Measurements from ENCODE around the gene DACT2.

The DACT2 gene

DNA sequence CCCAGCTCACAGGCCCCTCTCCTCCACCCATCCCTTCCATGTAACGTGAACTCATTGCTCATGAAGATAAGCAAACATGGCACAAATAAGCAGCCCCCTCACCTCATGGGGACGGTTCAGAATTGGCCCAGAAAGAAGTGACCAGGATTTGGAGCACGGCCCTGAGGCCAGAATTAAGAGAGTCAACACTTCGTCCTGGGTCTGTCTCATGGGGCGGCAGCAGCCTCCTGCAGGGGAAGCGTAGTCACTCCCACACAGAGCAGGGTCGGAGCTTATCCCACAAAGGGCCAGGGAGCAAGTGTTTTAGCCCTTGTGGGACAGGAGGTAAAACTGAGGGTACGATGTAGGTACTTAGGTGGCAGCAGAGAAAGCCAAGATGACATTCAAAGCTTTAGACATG is 28.6 kb upstream of the DACT2 start:
- no peak for DNase-seq (ENCODE audit: low read depth)

DNA sequence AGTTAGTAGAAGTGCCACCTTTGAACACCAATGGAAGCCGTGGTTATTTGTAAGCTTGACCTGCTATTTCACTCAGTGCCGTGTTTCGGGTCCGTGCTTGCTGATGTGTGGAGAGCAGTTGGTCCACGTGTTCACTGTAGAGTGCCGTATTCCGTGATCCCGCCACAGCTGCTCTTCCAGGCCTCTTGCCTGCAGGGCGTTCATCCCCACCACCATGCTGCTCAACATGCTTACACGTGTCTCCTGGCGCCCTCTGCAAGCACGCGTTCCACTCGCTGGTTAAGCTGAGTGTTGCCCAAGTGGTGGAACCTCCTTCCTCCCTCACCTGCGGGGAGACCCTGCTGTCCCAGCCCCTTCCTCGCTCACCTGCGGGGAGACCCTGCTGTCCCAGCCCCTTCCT is 28.0 kb upstream of the DACT2 start:
- no peak for DNase-seq (ENCODE audit: low read depth)

DNA sequence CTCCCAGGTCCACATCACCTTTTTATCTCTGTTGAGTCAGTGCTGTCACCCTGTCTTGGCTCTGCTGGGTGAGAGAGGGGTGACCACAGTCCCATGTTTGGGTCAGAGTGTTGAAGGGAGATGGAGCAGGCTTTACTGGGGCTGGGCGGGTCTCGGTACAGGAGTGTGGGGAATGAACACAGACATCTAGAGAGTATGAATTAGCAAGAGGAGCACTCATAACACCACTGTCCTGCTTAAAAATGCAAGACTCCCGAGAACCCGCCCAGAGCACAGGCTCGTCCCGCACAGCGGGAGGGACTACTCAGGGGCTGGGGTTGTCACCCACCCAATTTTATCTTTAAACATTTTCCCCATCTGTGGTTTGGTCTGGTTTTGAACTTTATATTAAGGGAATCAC is 27.5 kb upstream of the DACT2 start:
- DNase-seq (ENCODE audit: low read depth): no peak

DNA sequence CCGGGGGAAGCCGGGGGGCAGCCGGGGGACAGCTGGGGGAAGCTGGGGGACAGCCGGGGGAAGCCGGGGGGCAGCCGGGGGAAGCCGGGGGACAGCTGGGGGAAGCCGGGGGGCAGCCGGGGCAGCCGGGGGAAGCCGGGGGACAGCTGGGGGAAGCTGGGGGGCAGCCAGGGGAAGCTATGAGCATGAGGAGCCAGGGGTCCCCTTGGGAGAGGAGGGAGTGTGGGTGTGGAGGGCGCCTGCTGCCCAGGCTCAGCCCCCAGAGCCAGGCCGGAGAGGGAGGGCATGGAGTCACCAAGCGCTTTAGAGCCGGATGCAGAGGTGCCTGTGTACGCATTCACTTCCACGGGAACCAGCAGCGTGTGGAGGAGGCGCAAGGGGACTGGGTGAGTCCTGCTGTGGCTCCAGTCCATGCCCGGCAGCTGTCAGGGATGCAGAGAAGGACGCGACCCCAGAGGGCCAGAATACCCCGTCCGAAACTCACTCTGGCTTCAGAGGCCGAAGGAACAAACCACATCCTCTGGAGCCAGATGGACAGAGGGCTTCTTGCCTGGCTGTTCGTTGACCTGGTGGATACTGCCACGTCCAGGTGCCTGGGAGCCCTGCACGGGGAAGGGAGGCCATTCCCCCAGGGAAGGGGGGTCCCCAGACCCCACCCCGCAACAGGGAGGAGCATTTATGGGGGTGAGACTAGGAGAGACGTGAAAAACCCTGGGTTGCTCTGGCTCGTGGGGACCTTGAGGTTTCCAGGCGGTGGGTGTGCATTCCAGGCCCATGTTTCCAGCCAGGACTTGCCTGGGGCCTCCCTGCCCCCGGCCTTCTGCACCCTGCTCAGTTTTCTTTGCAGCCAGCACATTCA is 26.5 kb upstream of the DACT2 start:
- DNase-seq (ENCODE audit: low read depth): no peak

DNA sequence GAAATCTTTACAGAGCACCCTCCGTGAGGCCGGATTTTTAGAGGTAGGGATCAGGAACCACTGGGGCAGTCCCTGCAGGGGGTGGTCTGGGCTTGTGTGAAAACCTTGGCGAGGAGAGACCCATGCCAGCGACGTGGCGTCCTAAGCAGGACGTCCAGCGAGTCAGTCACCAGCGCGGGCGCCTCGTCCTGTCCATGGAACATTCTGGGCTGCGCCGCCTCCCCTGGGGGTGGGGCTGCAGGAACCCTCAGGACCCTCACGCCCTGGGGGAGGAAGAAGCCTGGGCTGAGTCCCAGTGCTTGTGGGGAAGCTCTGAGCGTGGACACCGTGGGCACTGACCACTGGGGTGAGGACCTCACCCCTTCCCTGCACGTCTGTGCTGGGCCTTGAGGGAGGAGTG is 25.7 kb upstream of the DACT2 start:
- DNase-seq (ENCODE audit: low read depth): no peak

DNA sequence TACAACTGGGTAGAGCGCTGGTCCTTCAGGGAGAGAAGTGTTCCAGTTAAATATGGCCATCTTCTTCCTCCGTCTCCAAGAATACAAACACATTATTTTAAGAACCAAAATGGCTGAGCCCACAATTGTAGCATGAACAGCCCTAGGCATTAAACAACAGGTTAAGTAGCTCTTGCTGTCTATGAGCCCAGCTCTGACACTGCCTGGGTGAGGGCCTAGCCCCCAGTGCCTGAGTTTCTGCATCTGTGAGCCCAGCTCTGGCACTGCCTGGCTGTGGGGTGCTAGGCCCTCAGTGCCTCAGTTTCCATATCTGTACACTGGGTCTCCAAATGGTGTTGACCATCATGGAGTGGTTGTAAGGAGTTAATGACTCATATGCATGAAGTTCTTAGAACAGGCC is 24.8 kb upstream of the DACT2 start:
- DNase-seq (ENCODE audit: low read depth): no peak

DNA sequence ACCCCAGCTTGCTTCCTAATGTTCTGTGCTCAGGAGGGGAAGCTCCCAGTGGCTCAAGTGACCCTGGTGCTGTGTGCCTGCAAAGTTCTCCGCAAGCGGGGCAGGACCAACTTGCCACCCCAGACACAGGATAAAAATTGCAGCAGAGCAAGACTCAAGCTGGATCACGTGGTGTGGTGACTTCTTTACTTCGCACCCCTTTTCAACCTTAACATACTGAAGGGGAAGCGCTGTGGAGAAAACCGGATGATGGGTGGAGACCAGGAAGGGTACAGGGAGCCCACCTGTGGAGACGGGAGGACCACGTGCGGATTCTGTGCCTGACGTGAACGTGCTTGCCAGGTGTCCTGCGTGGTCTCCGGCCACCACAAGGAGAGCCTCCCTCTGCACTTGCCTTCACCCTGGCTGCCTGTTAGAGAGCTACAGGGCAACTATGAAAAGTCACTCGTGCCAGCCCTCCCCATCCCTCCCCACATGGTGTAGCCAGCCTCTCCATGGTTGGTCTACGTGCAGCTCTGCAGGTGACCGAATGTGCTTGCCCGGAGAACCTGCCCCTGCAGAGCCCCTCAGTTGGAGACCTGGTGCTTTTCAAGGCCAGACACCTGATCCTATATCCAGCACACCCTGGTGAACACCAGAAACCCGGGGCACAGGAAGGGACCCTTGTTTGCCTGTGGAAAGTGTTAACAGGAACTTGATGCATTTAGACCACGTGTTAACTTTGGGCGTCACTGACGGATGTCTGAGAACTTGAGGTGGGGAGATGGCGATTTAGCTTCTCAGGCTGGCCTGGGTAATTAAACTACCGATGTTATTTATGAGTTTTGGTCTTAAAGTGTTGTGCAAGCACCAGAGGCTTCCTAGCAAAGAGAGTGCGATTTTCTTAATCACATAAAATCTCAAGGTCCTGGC is 23.9 kb upstream of the DACT2 start:
- no peak for DNase-seq (ENCODE audit: low read depth)

DNA sequence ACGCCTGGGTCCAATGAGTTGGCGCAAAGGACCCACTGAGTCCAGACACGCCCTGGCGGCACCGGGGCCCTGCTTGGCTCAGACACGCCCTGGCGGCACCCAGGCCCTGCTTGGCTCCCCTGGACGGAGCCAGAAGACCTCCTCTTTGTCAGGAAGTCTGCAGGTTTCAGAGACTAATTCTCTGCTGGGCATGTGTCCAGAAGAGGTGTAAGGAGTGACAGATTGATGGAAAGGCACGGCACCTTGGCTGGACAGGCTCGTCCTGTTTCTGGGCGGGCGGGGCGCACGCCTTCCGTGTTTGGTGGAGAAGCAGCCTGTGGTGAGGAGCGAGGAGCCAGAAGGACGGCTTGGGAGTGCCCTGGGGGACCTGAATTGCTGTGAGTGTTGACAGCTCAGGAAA is 23.1 kb upstream of the DACT2 start:
- no peak for DNase-seq (ENCODE audit: low read depth)

DNA sequence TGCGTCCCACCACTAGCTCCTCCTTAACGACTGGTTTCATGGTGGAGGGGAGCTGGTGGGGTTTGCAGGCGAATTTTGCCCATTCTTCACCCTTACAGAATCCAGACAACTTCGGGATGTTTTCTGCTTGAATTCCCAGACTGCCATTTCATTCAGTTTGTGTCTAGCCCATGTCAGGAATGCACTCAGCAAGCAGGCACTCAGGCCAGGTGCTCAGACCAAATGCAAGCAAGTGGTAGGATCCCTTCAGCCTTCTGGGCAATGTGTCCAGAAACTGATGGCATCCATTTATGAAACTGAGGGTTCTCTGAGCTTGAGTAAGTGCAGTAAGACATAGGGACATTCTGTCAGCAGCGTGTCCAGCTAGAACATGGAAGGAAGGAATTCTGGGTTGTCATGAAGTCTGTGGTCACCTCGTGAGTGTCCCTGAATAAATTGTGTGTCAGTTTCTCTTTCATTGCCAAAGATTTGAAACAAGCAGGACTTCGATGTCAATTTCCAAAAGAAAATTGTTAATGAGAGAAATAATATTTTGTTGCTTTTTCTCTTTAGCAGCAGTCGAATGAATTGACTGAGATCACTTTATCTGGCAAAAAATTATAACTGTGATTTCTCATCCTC is 21.8 kb upstream of the DACT2 start:
- DNase-seq (ENCODE audit: low read depth): no peak

DNA sequence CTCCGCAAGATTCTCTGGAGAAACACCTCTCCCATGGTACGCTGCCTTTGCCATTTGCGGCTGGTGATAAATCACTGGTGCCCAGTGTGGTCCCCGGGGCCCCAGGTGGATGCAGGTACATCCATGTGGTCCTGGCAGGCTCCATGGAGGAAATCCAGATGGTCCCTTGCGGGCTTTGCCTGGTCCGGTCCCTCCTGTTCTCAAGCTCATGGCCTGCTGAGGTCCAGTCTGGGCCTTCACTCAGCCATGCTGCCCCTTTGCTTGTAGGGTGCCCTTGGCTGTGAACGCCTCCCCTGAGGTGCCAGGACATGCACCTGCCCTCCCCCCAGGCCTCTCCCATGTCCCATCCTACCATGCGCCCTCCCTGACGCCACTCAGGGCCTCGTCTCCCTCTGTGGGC is 21.2 kb upstream of the DACT2 start:
- DNase-seq (ENCODE audit: low read depth): no peak

DNA sequence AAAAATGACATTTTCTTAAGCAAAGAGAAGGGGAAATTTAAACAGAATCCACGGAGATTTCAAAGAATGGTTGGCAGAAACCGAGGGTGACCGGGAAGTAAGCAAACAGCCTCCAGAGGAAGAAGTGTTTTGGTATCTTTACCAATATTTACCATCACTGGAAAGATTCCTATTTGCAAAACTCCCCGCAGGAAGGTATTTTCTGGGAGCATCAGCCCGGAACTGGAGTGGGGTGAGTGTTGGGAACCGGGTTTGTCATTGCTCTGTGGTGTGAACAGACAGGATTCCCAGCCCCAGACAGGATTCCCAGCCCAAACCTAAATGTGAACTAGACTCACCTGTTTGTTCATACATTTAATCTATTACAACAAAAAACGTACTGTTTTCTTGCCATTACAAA is 19.2 kb upstream of the DACT2 start:
- no peak for DNase-seq (ENCODE audit: low read depth)

DNA sequence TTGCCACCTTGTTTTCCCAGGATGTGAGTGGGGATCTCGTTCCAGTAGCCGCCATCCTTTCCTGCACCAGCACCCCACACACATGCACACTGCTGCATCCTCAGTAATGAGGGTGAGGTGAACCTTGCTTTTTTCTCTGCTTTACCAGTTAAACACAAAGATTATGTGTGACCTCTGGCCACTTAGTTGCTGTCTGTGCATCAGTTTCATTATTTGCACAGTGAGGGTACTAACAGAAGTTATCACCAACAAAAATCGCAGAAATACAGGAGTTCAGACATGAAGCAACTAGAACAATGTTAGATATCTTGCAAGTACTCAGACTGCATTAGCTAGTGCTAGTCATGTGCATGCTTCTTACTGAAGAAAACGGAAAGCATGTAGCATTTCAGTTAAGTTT is 17.4 kb upstream of the DACT2 start:
- no peak for DNase-seq (ENCODE audit: low read depth)

DNA sequence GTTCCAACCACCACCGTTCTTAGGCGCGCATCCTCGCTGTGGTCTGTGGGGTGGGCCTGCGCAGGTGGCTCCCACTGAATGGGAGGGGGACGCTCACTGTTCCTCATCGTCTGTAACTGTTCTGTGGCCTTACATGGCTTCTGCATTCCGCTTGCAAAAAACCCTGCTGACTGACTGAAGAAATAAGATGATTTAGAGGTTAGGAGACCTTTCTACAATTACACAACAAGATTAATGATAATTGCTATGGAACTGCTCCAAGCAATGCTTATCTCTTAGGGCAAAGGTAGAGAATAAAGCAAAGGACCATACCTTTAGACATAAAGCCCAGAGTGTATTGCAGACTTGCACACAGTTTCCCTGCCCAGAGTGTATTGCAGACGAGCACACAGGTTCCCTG is 14.4 kb upstream of the DACT2 start:
- no peak for DNase-seq (ENCODE audit: low read depth)

DNA sequence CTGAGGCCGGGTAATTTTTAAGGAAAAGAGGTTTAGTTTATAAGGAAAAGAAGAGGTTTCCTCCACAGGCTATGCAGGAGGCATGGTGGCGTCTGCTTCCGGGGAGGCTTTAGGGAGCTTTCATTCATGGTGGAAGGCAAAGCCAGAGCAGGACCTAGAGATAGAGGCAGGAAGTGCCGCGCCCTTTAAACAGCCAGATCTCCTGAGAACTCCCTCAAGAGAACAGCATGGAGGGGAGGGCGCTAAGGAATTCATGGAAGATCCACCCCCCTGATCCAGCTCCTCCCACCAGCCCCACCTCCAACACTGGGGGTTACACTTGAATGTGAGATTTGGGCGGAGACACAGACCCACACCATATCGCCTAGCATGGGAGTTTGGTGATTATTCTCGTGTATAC is 13.9 kb upstream of the DACT2 start:
- no peak for DNase-seq (ENCODE audit: low read depth)

DNA sequence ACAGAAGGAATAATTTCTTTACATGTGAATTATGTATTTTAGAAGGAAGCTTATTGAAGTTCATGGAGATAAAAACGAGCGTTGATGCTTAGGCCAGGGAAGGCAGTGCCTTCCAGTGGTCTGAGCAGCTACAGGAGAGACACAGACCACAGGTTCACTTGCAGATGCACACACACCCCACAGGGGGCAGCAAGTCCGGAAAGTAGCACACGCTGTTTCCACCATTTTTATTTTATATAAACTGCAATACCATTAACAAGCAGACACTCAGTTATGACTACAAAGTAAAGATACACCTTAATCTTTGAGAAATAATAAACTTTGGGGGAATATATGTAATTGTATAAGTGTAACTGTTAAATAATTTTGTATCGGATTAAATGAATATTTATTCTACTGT is 13.5 kb upstream of the DACT2 start:
- peak; percentile 3 for DNase-seq (ENCODE audit: low read depth)

DNA sequence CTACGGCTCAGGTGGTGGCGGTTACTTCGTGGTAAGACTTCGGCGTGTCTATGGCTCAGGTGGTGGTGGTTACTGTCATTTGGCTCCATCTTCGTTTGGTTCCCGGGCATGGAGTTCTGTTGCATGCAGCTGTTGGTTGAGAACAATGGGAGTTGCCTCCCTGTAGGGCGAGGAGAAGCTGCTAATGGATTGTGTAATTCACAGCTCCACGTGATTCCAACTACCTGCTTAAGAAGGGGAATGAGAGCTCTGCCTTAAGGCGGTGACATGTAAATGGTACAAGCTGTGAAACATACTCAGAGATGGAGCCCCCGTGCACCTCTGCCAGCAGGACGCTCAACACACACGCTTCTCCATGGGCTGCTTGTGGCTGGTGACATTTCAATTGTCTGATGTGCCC is 12.4 kb upstream of the DACT2 start:
- no peak for DNase-seq (ENCODE audit: low read depth)

DNA sequence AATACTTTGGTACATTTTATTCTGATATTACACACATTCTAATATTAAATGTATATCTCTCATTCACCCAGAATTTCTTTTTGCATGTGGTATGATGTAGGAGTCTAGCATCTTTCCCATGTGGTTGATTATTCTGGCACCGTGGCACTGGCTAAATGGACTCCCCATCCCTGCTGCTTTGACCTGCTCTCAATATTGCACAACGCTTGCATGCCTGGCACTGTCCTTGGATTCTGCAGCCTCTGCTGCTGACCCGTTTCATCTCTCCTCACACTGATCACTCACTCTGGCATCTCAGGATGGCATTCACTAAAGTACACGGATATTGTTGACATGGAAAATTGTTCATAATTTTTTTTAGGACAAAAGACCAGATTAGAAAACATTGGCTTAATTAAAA is 11.5 kb upstream of the DACT2 start:
- DNase-seq (ENCODE audit: low read depth): no peak

DNA sequence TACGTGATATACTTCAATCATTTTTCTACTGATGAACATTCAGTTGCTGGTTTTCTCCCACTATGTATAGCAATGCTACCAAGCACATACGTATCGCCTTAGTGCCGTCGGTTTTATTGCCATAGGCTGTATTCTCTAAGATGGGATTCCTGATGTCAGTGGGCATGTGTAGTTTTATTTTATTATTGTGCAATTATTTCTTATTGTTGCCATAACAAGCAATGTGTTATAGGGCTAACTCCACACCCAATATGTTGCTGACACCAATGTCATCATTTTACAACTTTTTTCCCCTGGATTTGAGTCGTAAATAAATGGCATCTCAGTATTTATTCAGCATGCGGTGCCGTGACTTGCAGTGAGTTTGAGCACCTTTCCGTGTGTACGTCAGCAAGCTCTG is 10.8 kb upstream of the DACT2 start:
- DNase-seq (ENCODE audit: low read depth): no peak

DNA sequence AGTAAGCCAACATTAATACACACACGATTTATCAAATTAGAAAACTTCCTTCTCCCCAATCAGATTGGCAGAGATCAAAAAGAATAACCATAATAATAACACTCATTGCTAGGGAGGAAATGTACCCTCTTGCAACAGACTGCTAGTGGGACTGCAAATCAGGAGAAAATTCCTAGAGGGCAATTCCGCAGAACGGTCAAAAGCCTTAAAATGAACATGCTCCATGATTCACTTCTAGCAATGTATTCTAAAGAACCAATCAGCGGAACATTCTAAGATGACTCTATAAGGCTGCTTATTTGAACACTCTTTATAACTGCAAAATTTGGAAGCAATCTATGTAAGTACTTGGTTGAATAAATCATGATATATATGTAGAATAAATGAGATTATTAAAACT is 8.5 kb upstream of the DACT2 start:
- no peak for DNase-seq (ENCODE audit: low read depth)

DNA sequence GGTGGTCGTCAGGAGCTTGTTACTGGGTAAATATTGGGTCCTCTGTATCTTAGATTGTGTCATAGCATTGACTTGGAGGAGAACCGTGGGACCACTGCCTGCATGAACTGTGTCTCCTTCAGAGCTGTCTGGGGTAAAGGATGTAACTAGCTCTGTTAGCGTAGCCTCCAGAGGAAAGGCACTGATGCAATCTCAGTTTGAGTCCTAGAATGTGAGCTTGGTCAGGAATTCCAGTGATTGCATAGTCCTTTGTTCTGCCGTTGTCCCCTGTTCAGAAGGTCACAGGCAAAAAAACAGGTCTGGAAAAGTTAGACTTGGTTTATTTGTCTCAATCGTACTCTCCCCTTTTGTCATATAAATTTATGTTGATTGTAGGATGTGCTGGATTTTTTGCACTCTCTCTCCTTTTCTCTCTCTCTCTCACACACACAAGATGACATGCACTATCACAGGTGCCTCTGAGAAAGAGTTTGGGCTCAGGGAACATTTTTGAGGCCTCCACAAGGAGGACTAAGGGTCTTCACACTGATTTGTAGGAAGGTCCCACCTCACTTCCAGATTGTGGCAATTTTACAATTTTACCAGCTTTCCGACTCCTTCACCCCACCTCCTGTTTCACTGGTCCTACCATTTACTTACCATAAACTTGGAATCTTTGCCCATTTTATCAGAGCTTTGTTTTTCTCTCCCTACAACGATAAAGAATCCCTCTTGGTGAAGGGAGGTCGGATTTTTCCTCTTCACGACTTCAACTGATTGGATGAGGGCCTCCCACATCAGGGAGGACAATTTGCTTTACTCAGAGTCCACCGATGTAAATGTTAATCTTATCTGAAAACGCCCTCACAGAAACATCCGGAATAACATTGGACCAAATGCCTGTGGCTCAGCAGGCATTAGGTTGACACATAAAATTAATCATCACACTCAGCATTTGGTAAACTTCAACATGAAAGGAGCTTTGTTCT is 7.0 kb upstream of the DACT2 start:
- DNase-seq (ENCODE audit: low read depth): peak; percentile 8

DNA sequence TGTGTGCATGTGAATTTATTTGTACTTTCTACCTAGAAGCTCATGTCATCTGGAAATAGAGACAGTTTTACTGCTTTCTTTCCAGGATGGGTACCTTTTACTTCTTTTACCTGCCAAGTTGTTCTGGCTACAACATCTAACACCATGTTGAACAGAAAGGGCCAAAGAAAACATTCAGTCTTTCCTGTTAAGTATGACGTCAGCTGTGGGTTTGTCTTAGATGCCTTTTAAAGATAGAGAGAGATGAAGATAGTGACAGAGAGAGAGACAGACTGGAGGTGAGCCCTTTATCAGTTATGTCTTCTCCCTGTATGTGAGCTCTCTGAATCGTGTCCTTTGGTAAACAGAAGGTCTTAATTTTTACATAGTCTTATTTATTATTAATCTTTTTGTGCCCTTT is 3.4 kb upstream of the DACT2 start:
- no peak for DNase-seq (ENCODE audit: low read depth)

DNA sequence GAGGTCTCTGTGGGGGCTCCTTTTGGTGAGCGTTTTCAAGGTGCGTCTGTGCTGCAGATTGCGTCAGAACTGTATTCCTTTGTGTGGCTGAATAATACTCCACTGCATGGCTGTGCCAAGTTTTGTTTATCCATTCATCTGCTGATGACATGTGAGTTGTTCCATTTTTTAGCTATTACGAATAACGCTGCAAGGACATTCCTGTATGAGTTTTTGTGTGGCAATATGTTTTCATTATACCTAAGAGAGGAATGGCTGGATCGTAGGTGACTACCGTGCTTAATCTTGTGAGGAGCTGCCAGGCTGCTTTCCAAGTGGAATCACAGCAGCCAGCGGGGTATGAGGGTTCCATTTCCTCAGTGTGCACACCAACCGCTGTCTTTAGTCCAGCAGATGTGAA is 1.1 kb upstream of the DACT2 start:
- DNase-seq (ENCODE audit: low read depth): no peak

All from iris pigment epithelial cell (primary cell).